HG02885 (cell line): ENCODE data around the gene PALB2.

ENCODE experiments used
- ATAC-seq: cut with Tn5 transposase; IDR thresholded peaks from one replicate; pipeline ENCODE4 v1.9.1; 2021; ENCODE audit warnings: mild to moderate bottlenecking; ENCODE audit not compliant: unreplicated experiment, poor library complexity

PALB2 gene

DNA sequence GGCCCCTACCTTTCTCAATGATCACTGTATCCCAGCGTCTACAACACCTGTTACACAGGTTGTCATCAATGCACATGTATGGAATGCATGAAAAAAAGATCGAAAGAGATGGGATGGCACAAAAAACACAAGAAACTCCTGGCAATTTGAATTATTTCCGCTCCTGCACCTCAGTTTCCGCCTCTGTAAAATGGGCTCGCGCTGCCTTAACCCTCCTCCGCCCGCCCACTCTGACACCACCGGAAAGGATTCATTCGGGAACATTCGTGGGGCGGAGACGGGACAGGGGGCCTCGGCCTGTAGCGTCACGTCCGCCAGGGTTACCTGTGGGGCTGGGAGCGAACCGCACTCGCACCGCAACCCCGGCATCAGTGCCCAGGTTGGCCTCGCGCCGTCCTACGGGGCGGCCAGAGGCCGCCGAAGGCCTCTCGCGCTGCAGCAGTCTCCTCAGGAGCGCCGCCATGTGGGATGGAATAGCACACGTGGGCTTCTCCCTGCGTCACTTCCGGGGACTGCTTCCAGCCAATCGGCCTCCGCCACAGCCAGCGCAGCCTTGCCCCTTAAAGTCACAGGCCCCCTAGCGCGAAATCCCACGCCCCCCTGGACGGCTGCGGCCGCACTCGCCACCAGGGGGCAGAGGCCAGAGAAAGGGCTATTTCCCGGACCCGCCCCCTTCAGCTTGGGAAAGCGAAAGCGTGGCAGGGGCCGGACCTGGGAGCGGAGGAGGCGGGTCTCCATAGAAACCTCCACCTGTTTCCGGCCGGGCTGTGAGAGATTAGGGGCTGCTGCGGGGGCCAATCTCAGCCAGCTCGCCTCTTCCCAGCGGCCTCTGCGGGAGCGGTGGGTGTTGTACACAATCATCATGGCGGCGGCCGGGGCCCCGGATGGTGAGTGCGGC, 84.0 kb downstream of the PALB2 start, which contains the start of the genes EARS2 and UBFD1:
TSS of gene EARS2 (minus strand) at position 470 of the 898 bp plus-strand sequence. CDS start at position 463, 7 bp downstream.
TSS of gene UBFD1 (plus strand) at position 847 of the 898 bp plus-strand sequence. CDS start at position 863, 16 bp downstream.
- peak; percentile 92 for ATAC-seq

DNA sequence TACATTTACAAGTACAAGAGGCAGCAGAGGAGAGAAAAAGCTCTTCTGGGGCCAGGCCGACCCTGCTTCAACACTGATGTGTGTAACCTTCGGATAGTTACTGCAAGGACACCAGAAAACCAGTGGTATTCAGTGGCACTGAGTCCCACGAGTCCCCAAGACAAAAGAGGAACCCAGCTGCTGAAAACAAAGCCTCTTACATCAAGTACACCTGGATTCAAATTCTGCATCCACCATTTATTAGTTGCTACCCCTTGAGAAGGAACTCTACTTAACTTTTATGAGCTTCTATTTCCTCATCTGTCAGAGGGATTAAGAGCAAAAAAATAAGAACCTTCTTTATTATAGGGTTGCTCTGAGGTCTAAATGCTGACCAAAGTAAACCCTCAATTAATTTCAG, 86.6 kb downstream of the PALB2 start:
- ATAC-seq: no peak
